GM19452 (cell line): ENCODE measurements around the gene MYO1D.
"Not testable (repeated sequence)": the region's sequence is repeated elsewhere in the genome, so short reads cannot be mapped to it uniquely, and the experiment has no call there.

Source experiments
- ATAC-seq: cut with Tn5 transposase; IDR thresholded peaks from one replicate; pipeline ENCODE4 v1.9.1; 2021; ENCODE audit not compliant: unreplicated experiment

The MYO1D gene

GRCh38 chr17:32693194-32693897, 183.6 kb downstream of the MYO1D start:
- ATAC-seq: no peak

DNA sequence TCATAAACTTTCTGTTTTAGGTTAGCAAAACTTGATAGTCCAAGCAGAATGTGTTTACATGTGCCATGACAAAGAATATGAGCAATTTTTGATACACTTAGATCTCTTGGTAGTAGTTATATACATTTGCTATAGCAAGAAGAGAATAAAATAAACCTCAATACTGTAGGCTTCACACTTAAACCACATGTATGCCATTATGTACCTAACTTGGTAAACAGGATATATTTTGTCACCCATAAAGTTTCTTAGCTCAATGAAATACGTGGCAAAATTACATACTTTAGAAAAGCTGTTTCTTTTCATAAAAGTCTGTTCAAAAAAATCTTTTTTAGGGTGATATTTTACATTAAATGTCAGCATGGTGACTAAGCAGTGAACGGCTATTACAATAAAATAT, 184.7 kb downstream of the MYO1D start:
- no peak for ATAC-seq

DNA sequence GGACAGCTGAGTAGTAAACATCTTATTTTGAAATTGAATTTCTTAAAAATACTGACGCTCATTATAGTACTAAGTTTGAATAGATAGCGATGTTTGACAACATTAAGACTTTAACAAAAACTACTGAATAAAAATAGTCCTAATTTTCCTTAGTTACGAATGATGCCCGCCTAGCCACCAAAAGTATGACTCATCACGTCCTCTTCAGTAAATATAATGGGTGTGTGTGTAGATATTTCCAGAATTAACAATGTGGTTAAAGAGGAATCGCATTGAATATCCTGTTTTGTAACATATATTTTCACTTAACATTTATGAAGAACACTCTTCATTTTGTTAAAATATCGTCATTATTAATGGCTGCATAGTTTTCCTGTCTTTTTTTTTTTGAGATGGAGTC, 187.6 kb downstream of the MYO1D start:
- no peak for ATAC-seq

DNA sequence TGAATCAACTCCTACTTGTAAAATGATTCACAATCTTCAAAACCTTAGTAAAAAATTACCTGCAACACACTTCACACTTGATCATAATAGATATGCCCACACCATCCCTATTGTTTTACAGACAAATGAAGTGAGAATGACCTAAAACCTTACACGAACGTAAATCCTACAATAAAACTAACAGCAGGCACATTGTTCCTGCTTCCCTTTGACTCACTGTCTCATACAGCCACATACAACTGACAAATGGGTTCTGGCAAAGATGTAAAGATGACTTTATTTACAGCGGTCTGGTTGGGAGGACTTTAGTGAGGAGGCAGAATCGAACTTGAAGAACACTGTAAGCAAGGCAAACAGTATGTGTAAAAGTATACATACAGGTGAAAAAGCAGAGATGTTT, 188.7 kb downstream of the MYO1D start:
- no peak for ATAC-seq

- no peak for ATAC-seq
Observed at GRCh38 chr17:32684087-32684958, 192.6 kb downstream of the MYO1D start.

DNA sequence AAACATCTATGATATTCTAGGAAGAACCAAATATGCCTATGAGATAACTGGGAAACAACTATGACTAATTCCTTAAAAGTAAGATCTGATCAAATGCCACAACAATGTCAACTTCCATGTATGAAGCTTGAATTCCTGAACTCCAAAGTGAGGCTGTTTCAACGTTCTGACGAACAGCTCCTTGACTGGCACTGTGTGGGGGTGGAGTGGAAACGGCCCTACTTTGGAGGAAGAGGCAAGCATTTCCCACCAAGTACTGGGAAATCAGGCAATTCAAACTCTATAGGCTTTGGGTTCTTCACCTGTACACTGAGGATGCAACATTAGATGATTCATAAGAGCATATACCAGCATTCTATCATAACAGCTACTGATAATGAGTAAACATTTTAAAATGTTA, 203.0 kb downstream of the MYO1D start:
- no peak for ATAC-seq

GRCh38 chr17:32672711-32673110, 204.2 kb downstream of the MYO1D start:
- no peak for ATAC-seq

DNA sequence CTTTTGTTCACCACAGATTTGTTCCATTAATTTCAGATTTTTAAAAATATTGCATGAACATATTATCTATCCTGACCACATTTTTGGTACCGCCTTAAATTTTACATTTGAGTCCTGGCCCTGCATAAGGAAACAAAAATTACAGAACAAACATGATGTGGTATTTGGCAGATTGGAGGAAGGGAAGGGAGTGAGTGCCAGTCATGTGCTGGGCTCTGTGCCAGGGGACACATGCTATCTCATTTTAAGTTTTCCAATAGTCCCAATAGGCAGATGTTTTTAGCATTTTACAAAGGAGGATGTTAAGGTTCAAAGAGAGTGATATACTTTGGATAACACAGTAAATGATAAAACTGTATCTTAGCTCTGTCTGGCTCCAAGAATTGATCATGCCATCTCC, 205.0 kb downstream of the MYO1D start:
- no peak for ATAC-seq

- no peak for ATAC-seq
Observed at GRCh38 chr17:32664936-32665583, 211.9 kb downstream of the MYO1D start.

GRCh38 chr17:32660496-32660985, 216.4 kb downstream of the MYO1D start:
- no peak for ATAC-seq

DNA sequence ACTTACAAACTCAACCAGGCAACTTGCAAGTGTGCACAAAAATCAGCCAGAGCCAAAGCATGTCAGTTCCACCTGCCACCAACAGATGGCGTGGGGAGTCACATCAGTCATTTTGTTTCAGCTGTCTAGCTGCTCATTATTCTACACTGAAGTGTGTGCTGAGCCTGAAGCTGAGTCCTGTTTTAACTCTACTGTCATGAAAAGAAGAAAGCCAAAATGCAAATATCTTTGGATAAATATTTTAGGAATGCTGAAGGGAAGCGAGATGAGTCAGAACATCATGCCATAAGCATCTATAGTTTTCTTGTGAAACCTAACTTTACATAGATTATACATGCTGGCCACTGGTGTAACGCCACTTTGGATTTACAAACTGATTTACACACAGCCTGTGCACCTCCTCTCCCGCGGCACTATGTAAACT, 217.5 kb downstream of the MYO1D start:
- no peak for ATAC-seq

DNA sequence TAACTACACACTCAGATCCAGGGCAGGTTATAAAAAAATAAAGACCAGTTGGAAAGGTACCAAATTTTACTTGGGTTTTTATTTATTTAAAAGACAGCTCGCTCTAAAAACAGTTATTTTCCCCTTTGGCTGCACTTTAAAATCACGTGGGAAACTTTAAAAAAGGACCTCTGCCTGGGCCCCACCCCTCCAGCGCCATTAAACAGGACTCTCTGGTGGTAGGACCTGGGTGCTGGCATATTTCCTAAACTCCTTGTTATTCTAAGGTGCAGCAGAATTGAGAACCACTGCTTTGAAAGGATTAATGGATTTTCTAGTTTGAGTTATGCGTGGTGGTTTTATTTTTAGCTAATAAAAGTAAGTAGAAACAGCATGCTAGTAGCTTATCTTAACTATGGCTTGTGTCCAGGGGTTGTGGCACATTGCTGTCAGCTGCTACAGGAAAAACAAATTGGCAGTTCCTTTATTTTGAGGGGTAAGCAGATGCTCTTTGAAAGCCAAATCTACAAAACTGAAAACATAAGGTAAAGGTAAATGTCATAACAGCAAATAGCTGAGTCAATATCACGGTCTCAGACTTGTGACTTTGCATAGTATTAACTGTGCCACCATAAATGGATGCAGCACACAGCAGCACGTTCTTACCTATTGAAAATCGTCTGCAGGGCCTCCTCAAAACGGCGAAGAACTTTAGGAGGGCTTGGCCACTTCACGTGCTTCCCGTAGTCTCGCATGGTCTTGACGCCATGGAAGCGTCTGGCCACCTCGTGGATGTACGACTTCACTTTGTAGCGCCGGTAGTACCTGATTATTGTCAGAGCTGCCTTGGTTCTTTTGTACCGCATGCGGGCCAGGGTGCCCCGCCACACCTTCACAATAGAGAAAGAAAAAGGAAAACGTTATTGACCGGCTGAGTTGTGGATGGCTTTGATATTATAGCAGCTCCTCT, 218.2 kb downstream of the MYO1D start:
- ATAC-seq: no peak

DNA sequence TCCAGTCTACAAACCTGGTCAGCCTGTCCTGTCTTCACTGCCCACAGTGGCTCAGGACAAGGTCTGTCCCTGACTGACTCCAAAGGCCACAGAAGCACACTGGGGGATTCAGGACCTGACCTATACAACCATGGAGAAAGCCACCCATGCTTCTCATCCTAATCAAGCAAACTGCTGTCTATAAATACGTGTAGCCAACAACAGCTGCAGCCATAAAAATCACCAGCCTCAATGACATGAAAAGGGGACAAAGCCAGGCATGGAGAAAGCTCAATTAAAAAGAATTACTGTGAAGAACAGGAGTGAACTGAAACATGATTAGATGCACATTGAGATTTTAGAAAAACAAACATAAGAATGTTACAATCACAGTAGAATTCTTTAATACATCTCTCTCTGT, 220.0 kb downstream of the MYO1D start:
- no peak for ATAC-seq

GRCh38 chr17:32654324-32654723, 222.6 kb downstream of the MYO1D start:
- ATAC-seq: no peak

- ATAC-seq: no peak
Observed at GRCh38 chr17:32651084-32651483, 225.8 kb downstream of the MYO1D start.

- ATAC-seq: no peak
Observed at GRCh38 chr17:32648450-32648849, 228.5 kb downstream of the MYO1D start.

DNA sequence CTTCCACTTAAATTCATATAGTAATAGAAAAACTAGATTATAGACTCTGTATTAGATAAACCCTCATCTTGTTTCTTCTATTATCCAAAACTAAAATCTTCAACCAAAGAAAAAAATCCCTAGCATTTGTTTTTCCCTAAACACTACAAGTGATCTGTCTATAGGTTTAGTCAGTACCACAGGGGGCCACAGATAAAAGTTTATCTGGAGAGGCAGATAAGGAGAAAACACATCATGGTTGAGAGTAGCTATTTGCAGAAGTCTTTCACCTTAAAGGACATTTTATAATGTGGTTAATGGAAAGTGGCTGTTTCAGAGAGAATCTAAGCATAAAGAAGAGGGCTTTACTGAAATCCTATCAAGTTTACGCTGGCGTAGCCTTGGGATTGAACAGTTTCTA, 230.0 kb downstream of the MYO1D start:
- ATAC-seq: no peak

DNA sequence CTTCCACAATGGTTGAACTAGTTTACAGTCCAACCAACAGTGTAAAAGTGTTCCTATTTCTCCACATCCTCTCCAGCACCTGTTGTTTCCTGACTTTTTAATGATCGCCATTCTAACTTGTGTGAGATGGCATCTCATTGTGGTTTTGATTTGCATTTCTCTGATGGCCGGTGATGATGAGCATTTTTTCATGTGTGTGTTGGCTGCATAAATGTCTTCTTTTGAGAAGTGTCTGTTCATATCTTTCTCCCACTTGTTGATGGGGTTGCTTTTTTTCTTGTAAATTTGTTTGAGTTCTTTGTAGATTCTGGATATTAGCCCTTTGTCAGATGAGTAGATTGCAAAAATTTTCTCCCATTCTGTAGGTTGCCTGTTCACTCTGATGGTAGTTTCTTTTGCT, 235.4 kb downstream of the MYO1D start:
- ATAC-seq: not testable (repeated sequence)

DNA sequence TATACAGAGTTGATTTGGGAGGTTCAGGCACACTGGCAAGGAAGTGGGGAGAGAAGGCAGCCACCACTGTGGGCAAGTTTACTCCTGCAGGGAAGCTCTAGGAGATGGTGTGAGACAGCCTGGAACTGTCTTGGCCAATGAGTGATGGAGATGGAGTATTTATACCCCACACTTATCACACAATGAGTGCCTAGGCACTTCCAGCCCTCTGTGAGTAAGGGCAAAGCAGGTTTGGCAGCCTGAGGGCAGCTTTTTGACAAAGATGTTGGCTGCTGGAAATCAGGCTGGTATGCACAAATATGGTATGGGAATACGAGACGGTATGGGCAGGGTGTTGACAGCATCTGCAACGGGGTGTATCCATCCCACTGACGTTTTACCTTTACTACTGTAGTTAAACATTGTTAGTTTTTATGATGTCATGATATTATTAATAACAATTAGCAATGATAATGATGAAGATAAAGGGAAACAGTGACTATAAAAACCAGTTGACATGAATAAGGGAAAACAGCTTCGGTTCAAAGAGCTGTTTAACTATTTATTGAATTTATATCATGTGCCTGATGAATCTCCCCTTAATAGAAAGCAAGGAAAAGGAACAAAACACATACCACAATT, 240.2 kb downstream of the MYO1D start:
- no peak for ATAC-seq

GRCh38 chr17:32634167-32634566, 242.8 kb downstream of the MYO1D start:
- no peak for ATAC-seq
